Measurements from ENCODE around the gene AGRN. TPM values are rescaled to one million over a fixed set of nuclear protein-coding genes. Genes with fewer than 3 reads are reported as not detected.
"Not testable (repeated sequence)": the region's sequence is repeated elsewhere in the genome, so short reads cannot be mapped to it uniquely, and the experiment has no call there.

The AGRN gene
- total RNA-seq, 1 experiment from 2014 or later = 126 TPM

DNA sequence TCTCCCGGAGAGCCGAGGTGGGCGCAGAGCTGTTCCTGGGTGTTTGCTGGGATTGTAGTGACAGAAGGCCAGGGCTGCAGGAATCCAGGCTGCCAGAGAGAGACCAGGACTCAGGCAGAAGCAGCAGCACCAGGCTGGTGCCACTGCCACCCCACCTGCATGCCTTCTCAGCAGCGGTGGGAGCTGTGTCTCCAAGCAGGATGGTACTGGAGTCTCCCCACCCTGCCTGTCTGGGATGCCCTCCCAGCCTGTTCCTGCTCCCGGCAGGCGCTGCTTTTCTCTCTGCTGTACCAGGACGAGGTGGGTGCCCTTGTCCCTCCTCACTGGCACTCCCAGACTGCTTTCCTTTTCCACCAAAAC lies 15.5 kb upstream of the AGRN start:
- Histone ChIP-seq H3K36me3 (replicated peaks; ENCODE audit: control insufficient read depth, insufficient read depth, low read length) (no peaks in the 10 kb centered on the region), H3K27me3 (ENCODE audit: control insufficient read depth, insufficient read depth, low read length) (peaks cover 35% of the 10 kb centered on the region), H3K4me3 (ENCODE audit: insufficient read depth, low read depth, low read length) (no peak overlapping the region)
- DNase-seq = no peak

DNA sequence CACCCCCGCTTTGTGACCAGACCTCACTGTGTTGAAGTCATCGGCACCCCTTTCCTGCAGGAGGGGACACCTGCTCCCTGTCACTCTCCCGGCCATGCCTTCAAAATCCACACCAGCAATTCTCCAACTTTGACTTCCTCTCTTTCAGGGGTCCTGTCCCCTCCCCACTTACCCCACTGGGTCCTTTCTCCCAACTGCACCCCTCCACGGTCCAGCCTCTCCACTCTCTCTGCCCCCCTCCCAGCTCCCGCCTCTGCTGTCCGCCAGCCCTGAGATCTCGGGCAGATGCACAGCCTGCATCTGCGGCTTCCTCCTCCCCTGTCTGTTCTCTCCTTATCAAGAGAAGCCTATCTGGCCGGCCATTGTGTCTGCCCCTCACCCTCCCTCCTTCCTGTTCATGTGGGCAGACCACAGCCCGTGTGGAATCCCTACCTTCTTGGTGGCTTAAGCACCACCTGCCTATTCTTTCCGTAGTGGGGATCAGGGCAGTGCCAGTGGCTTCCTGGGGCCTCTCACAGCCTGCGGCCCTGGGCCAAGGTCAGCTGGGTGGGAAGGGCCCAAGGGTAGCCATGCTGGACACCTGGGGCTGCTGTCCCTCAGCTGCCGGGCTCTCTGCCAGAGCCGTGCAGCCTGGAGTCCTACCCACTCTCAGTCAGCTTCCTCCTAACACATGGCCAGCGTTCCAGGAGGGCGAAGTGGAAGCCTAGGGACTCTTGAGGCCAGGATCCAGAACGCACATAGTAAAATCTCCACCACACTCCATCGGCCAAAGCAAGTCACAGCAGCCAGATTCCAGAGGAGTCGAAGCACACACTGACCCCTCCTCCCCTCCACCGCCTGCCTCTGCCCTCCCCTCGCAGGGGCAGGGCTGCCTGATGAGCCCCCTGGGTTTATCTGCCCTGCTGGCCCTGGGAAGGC lies 14.9 kb upstream of the AGRN start:
- no peaks in the 10 kb centered on the region for H3K36me3 ChIP-seq (replicated peaks; ENCODE audit: control insufficient read depth, insufficient read depth, low read length)
- H3K27me3 ChIP-seq (ENCODE audit: control insufficient read depth, insufficient read depth, low read length) = peaks cover 30% of the 10 kb centered on the region
- DNase-seq = peak; percentile 85
- no peak overlapping the region for H3K4me3 ChIP-seq (ENCODE audit: insufficient read depth, low read depth, low read length)

DNA sequence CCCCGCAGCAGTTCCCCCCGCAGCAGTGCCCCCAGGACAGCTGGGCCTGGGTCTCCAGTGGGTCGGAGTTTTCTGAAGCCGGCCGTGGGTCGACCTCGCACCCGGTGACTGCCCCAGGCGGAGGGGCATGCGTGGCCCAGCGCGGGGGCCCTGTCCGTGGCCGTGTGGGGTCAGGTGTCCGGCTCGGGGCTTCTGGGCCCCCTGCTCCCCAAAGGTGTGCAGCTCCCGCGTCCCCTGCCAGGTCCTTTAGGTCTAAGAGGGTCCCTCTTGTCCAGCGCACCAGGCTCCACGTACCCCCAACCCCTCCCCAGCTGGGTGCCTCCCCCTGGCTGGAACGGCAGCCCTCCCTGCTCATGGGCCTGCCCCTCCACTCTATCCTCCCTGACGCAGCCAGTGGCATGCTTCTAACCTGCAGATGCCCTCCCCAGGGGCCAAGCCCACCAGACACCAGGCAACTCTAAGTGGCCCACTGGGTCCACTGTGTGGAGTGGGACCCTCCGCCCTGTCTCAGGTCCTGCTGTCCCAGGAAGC lies 14.1 kb upstream of the AGRN start:
- Histone ChIP-seq H3K27me3 (ENCODE audit: control insufficient read depth, insufficient read depth, low read length) (peaks cover 24% of the 10 kb centered on the region), H3K4me3 (ENCODE audit: insufficient read depth, low read depth, low read length) (no peak overlapping the region), H3K36me3 (replicated peaks; ENCODE audit: control insufficient read depth, insufficient read depth, low read length) (no peaks in the 10 kb centered on the region)
- DNase-seq = peak; percentile 55

DNA sequence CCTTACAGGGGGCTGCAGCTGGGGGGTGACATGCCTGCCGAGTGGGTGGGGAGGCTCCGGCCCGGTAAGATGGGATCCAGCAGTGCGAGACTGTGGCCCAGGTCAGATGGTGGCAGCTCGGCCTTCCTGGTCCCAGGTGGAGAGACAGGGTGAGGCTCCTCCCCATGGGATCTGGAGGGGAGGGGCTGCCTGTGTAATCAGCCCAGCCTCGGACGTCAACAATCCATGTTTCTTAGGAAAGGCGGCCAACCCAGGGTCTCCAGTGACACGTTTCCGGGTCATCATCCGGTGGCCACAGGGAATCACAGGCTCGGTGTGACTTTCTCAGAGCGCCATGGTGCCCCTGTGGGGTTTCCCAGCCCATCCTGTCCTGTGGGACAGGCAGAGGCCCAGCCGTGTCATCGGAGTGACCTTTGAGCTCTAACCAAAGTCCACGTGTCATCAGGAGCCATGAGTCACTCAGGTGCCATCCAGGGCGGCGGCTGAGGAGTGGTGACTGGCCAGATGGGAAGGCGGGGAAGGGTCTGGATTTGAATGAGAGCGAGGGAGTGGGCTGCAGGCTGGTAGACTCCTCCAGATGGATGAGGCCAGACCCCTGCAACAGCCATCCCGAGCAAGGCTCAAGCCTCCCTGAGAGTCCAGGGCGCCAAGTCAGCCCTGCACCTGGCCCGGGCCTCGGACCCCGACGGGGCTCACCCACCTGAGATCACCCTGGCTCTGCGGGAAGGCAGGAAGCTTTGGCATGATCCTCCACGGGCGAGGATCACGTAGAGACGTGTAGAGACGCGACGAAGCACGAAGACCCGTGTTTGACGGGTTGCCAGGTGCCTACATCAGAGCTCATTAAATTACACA lies 13.4 kb upstream of the AGRN start:
- DNase-seq = peak; percentile 78
- no peak overlapping the region for H3K4me3 ChIP-seq (ENCODE audit: insufficient read depth, low read depth, low read length)
- no peaks in the 10 kb centered on the region for H3K36me3 ChIP-seq (replicated peaks; ENCODE audit: control insufficient read depth, insufficient read depth, low read length)
- H3K27me3 ChIP-seq (ENCODE audit: control insufficient read depth, insufficient read depth, low read length) = peaks cover 17% of the 10 kb centered on the region

DNA sequence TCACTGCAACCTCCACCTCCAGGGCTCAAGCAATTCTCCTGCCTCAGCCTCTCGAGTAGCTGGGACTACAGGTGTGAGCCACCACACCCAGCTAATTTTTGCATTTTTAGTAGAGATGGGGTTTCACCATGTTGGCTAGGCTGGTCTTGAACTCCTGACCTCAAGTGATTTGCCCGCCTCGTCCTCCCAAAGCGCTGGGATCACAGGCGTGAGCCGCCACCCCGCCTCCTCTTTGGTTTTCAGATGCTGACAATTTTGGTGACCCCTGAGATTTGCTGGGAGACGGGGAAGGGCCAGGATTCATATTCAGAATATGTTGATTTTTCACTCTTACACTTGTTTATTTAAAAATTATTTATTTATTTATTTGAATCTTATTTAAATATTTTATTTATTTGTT lies 9.8 kb upstream of the AGRN start:
- not testable (repeated sequence) for H3K27me3 ChIP-seq (ENCODE audit: control insufficient read depth, insufficient read depth, low read length)

DNA sequence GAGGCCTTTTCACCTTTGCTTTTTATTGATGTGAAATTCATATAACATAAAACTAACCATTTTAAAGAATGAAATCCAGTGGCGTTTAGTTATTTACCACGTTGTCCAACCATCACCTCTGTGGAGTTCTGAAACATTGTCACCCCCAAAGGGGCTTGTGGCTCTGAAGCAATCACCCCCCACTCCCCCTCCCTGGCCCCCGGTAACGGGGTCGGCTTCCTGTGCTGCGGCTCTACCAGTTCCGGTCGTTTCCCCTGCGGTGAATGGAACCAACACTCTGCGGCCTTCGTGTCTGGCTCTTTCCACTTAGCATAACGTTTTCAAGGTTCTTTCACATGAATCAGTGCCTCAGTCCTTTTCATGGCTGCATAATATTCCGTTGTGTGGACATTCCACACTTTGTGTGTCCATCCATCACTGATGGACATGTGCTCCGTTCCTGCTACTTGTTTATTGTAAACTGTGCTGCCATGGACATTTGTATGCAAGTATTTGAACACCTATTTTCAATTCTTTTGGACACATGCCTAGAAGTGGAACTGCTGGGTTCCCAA lies 8.4 kb upstream of the AGRN start:
- Histone ChIP-seq H3K4me3 (ENCODE audit: insufficient read depth, low read depth, low read length) (no peak overlapping the region), H3K36me3 (replicated peaks; ENCODE audit: control insufficient read depth, insufficient read depth, low read length) (no peaks in the 10 kb centered on the region), H3K27me3 (ENCODE audit: control insufficient read depth, insufficient read depth, low read length) (peaks cover 5% of the 10 kb centered on the region; the same call in 1 of the 2 replicates)
- DNase-seq = no peak

More for the DNA sequence above, 9.8 kb upstream of the AGRN start:
- H3K4me3 ChIP-seq (ENCODE audit: insufficient read depth, low read depth, low read length); H3K36me3 ChIP-seq (replicated peaks; ENCODE audit: control insufficient read depth, insufficient read depth, low read length); DNase-seq: not testable (repeated sequence)

DNA sequence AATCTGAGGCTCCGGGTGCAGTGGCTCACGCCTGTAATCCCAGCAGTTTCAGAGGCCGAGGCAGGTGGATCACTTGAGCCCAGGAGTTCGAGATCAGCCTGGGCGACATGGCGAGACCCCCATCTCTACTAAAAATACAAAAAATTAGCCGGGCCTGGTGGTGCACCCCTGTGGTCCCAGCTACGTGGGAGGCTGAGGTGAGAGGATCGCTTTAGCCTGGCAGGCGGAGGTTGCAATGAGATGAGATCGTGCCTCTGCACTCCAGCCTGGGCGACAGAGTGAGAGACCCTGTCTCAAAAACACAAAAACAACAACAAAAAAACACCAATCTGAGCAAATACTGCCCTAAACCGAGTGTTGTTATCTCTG lies 7.2 kb upstream of the AGRN start:
- H3K27me3 ChIP-seq (ENCODE audit: control insufficient read depth, insufficient read depth, low read length); H3K36me3 ChIP-seq (replicated peaks; ENCODE audit: control insufficient read depth, insufficient read depth, low read length); DNase-seq: not testable (repeated sequence)
- H3K4me3 ChIP-seq (ENCODE audit: insufficient read depth, low read depth, low read length) = peak overlapping the region; percentile 68

DNA sequence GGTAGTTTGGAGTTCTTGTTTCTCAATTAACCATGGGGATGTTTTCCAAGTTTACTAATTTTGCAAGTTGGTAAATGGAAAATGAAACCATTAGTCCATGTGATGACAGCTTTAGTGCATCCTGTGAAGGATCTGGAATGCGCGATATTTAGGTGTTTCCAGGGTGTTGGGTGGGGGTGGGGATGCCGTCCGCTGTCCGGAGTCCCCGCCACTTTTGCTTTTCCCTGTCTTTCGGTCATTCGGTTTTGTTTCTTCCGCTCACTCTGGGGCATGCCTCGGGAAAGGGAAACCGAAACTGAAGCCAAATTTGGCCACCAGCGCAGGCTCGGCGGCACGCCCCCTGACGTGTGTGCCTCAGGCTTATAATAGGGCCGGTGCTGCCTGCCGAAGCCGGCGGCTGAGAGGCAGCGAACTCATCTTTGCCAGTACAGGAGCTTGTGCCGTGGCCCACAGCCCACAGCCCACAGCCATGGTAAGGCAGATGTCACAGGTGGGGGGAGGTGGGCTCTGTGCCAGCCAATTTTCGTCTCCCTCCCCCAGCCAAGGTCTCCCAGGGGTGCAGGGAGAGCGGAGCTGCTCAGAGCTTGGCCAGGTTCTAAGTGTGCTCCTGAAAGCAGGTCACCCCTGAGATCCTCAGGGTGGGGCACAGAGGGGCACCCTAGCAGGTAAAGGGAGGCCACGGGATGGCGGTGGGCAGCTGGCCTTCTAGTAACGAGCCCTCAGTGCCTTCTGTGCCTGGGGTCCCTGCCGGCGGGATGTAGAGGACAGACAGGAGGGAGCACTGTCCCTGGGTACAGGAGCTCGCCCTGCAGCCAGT lies 6.6 kb upstream of the AGRN start, which contains the start of gene ISG15:
Gene ISG15, plus strand, starts transcription at position 393 of the 817 bp plus-strand sequence. Its CDS starts 77 bp downstream, at position 470.
- DNase-seq = peak; percentile 88
- H3K4me3 ChIP-seq (ENCODE audit: insufficient read depth, low read depth, low read length) = peak within 1 kb of the TSS; percentile 68
- peaks cover 4% of the 10 kb centered on the region; the same call in 1 of the 2 replicates for H3K27me3 ChIP-seq (ENCODE audit: control insufficient read depth, insufficient read depth, low read length)
- H3K36me3 ChIP-seq (replicated peaks; ENCODE audit: control insufficient read depth, insufficient read depth, low read length) = no peaks in the 10 kb centered on the region

DNA sequence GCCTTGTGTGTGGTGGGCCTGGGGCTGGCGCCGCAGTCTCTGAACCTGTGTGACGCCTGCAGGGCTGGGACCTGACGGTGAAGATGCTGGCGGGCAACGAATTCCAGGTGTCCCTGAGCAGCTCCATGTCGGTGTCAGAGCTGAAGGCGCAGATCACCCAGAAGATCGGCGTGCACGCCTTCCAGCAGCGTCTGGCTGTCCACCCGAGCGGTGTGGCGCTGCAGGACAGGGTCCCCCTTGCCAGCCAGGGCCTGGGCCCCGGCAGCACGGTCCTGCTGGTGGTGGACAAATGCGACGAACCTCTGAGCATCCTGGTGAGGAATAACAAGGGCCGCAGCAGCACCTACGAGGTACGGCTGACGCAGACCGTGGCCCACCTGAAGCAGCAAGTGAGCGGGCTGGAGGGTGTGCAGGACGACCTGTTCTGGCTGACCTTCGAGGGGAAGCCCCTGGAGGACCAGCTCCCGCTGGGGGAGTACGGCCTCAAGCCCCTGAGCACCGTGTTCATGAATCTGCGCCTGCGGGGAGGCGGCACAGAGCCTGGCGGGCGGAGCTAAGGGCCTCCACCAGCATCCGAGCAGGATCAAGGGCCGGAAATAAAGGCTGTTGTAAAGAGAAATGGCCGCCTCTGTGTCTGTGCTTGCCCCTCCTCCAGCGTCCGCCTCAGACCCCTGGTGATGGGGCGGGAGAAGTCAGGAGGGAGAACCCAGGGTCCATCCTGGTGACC lies 5.8 kb upstream of the AGRN start:
- peak; percentile 75 for DNase-seq
- H3K36me3 ChIP-seq (replicated peaks; ENCODE audit: control insufficient read depth, insufficient read depth, low read length) = no peaks in the 10 kb centered on the region
- peak overlapping the region; percentile 68 for H3K4me3 ChIP-seq (ENCODE audit: insufficient read depth, low read depth, low read length)
- H3K27me3 ChIP-seq (ENCODE audit: control insufficient read depth, insufficient read depth, low read length) = peaks cover 4% of the 10 kb centered on the region; the same call in 1 of the 2 replicates

DNA sequence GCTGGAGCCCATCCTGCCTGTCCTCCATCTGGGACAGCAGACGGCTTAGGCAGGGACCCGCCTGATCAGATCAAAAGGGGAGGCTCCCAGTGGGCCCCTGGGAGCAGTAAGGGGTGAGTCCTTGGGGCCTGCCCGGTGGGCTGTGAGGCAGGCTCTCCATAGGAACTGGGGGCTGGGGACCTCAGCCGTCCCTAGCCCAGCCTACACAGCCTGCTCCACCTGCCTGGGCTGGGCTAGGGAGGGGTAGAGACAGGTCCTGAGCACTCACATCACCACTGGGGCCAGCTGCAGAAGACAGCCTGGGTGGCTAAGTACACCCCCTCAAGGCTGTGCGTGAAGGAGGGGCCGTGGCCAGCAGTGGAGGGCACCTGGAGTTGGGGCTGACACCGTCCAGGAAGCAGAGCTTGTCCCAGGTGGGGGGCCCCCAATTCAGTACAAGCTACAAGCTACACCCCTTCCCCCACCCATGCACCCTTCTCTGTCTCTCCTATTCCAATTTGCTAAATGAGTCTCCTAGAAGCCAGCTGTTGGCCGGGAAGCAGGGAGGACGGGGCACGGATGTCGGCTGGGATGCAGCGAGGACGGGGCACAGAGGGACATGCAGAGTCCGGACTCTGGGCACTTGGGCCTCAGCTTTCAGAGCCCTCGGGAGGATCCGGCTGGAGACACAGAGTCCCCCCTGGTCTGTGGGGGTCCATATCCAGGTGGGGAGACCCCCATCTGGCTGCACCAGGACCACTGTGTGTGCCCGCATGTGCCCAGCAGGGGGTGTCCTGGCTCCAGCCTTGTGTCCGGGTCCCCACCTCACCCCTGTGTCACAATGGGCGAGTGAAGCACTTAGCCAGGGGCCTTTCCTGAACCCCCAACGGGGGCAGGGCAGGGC lies 4.9 kb upstream of the AGRN start:
- Histone ChIP-seq H3K27me3 (ENCODE audit: control insufficient read depth, insufficient read depth, low read length) (peaks cover 4% of the 10 kb centered on the region; the same call in 1 of the 2 replicates), H3K36me3 (replicated peaks; ENCODE audit: control insufficient read depth, insufficient read depth, low read length) (no peaks in the 10 kb centered on the region), H3K4me3 (ENCODE audit: insufficient read depth, low read depth, low read length) (no peak overlapping the region)
- no peak for DNase-seq

DNA sequence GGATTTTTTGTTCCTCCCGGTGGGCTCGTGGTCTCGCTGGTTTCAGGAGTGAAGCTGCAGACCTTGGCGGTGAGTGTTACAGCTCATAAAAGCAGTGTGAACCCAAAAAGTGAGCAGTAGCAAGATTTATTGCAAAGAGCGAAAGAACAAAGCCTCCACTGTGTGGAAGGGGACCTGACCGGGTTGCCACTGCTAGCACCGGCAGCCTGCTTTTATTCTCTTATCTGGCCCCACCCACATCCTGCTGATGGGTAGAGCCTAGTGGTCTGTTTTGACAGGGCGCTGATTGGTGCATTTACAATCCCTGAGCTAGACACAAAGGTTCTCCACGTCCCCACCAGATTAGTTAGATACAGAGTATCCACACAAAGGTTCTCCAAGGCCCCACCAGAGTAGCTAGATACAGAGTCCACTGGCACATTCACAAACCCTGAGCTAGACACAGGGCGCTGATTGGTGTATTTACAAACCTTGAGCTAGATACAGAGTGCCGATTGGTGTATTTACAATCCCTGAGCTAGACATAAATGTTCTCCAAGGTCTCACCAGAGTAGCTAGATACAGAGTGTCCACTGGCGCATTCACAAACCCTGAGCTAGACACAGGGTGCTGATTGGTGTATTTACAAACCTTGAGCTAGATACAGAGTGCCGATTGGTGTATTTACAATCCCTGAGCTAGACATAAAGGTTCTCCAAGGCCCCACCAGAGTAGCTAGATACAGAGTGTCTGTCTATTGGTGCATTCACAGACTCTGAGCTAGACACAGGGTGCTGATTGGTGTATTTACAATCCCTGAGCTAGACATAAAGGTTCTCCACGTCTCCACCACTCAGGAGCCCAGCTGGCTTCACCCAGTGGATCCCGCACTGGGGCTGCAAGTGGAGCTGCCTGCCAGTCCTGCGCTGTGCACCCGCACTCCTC lies 2.3 kb upstream of the AGRN start:
- H3K4me3 ChIP-seq (ENCODE audit: insufficient read depth, low read depth, low read length); DNase-seq; H3K27me3 ChIP-seq (ENCODE audit: control insufficient read depth, insufficient read depth, low read length); H3K36me3 ChIP-seq (replicated peaks; ENCODE audit: control insufficient read depth, insufficient read depth, low read length): not testable (repeated sequence)

DNA sequence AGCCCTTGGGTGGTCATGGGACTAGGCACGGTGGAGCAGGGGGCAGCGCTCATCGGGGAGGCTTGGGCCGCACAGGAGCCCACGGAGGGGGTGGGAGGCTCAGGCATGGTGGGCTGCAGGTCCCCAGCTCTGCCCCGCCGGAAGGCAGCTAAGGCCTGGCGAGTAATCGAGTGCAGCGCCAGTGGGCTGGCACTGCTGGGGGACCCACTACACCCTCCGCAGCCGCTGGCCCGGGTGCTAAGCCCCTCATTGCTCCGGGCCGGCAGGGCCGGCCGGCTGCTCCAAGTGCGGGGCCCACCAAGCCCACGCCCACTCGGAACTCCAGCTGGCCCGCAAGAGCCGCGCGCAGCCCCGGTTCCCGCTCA lies 1.6 kb upstream of the AGRN start:
- DNase-seq; H3K27me3 ChIP-seq (ENCODE audit: control insufficient read depth, insufficient read depth, low read length): not testable (repeated sequence)

More for the DNA sequence above, 1.6 kb upstream of the AGRN start:
- H3K4me3 ChIP-seq (ENCODE audit: insufficient read depth, low read depth, low read length); H3K36me3 ChIP-seq (replicated peaks; ENCODE audit: control insufficient read depth, insufficient read depth, low read length): not testable (repeated sequence)
